HG02852 (cell line): ENCODE results near the gene PTRH1.

Experiments
- ATAC-seq: cut with Tn5 transposase; IDR thresholded peaks from one replicate; pipeline ENCODE4 v1.9.1; 2021; ENCODE audit warnings: mild to moderate bottlenecking, moderate library complexity; ENCODE audit not compliant: unreplicated experiment

PTRH1 gene

DNA sequence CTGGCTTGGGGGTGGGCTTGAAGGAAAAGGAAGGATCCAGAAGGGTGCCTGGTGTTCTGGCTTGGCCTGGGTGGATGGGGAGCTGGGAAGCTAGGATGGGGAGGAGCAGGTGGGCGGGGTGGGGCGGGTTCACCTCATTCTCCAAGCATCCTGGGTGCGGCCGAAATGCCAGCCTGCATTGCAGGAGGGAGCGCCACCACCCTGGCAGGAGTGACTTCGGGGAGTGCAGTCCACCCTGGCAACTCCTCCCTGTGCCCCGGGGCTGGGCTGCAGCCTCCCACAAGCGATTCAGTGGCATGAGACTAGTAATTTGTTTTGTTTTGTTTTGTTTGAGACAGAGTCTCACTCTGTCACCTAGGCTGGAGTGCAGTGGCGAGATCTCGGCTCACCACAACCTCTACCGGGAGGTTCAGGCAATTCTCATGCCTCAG, 5.9 kb upstream of the PTRH1 start:
- no peak for ATAC-seq

DNA sequence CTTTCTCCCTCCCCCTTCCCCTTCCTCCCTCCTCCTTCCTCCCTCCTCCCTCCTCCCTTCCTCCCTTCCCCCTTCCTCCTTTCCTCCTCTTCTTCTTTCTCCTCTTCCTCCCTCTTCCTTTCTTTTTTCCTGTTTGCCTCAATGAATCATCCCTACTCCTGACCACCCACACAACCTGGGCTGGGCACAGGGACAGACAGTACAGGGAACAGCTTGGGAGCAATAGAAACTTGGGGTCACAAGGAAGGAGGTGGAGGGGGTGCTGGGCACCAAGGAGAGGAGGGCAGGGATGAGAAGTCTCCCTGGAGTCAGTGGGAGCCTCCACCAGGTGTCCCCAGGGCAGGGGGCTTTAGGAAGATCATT, 5.4 kb upstream of the PTRH1 start:
- ATAC-seq, result no peak

DNA sequence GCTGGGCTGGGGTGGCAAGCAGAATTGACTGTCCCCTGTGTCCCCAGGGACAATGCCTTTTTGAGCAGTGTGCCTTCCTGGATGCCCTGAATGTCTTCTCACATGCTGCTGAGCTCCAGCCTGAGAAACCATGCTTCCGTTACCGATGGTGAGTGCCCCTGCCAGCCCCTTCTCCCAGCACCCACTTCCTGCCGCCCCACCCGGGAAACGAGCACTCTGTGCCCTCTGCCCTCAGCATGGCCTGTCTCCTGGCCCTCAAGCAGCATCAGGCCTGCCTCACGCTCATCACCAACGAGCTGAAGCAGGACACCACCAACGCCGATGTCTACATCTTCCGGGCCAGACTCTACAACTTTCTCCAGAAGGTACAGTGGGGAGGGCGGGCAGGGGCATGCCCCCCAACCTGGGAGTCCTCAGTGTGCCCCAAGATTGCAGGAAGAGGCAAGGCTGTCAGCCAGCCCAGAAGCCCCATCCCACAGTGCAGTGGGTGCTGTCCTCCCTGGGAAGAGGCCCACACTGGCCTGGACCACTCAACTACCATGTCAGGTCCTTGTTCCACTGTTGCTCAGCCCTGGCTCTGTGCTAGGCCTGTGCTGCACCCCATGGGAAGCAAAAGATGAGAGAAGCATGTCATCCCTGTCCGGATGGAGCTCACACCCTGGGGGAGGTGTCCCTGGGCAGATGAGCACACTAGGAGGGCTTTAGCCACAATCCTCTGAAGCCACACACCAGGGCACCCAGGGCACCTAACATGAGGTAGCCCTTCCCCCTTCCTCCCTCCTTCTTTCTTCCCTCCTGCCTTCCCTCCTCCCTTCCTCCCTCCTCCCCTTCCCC, 4.8 kb upstream of the PTRH1 start:
- no peak for ATAC-seq

DNA sequence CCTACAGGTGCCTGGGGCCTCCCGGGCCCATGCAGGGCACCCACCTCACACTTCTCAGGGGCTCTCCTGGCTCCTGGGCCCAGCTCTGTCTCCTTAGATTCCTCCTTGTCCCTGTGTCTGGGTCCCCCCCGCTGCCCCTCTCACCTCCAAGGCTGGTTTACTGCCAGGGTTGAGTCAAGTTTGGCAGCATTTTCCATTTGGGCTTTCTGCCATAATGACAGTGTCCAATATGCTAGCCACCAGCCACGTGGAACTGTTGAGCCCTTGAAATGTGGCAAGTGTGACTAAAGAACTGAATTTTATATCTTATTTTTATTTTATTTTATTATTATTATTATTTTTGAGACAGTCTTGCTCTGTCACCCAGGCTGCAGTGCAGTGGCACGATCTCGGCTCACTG, 2.3 kb upstream of the PTRH1 start:
- no peak for ATAC-seq

DNA sequence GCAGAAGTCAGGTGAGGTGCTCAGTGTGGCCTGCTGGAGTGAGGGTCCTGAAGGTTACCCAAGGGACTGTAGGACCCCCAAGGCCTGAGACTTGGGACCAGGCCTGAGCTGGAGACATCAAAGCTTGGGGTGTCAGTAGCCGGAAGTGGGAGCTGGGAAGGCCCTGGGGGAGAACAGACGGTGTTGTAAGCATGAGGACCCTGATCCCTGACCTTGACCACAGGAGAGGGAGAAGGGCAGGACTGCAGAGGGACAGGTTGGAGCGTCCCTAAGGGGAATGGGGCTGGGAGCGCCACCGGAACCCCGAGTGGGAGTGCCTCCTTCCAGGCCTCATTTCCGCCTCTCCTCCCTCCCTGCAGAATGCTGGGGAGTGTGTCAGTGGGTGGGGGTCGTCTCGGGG, 949 bp upstream of the PTRH1 start:
- ATAC-seq, result no peak

DNA sequence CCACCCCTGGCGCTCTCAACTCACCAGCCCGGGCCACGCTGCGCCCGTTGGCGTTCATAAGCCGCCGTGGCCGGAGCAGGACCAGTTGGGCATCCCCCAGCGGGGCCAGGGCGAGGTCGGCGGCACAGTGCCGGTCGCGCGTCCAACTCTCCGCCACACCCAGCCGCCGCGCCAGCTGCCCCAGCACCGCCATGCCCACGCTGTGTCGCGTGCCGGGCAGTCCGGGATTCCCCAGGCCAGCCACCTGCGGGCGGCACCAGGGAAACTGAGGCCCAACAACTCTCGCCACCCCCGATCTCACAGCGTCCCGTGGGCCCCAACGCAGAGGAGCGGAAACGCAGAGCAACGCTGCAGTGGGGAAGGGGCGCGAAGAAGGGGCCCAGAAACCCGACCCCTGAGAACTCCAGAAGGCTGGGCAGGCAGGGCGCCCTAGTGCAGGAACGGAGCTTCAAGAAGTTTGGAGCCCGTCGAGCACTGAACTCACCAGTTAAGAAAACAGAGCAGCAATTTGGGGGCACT, 453 bp downstream of the PTRH1 start:
- peak; percentile 13 for ATAC-seq

DNA sequence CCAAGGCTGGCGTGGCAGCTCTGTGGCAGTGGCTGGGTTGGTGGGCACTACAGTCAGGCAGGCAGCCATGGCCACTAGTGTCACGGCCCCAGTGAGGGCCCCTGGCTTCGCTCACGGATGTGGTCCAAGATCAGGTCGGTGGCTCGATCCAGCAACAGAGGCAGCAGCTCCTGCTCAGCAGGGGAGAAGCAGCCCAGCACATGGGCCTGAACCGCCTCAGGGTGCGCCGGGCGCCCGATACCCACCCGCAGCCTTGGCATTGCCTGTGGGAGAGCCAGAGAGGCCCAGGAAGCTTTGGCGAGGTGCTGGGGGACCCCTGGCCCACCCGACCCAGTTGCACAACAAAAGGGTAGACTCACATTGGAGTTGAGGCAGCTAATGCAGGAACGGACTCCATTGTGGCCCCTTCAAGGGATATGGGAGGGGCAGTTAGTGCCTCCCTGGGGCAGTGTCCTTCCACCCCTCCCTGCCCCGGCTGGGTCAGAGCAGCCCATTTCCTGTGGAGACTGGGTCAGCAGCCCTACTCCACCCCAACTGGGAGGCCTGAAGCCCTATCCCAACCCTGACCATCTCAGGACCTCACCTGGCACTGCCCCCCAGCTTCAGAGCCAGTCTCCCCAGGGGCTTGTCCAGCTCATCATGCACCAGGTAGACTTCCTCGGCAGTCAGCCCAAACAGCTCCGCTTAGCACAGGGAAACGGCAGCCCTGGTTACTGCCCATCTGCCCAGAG, 1.3 kb downstream of the PTRH1 start:
- no peak for ATAC-seq

DNA sequence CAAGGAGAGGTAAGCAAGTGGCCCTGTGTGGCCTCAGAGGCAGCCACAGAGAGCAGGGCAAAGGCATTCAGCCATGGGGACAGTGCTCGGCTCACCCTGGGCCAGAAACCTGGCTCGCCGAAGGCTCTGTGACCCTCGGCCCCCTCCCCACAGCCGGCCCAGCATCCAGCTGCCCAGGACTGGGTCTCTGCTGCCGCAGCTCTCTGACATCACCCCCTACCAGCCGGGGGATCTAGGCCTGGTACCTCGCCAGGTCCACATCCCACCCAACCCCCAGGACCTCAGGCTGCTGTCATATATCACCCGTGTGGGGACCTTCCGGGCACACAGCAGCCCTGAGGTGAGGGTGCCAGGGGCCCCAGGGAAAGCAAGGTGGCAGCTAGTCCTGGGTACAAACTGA, 2.6 kb downstream of the PTRH1 start:
- ATAC-seq, result no peak

DNA sequence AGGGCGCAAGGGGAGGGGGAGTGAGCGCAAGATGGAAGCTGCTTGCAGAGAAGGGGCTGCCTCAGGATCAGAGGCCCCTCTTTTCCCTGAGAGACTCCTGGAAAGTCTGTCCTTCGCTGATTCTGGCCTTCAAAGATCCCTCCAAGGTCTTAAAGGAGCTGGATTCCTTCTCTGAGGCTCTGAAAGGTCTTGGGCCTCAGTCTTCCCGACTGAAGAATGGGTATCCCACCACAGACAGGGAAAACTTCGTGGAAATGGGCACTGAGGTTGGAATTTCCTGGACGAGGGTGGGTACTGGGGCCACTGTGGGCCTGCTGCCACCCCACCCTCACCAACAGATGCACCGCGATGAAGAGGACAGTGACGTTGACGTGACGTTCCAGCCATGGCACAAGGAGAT, 3.1 kb downstream of the PTRH1 start:
- no peak for ATAC-seq

DNA sequence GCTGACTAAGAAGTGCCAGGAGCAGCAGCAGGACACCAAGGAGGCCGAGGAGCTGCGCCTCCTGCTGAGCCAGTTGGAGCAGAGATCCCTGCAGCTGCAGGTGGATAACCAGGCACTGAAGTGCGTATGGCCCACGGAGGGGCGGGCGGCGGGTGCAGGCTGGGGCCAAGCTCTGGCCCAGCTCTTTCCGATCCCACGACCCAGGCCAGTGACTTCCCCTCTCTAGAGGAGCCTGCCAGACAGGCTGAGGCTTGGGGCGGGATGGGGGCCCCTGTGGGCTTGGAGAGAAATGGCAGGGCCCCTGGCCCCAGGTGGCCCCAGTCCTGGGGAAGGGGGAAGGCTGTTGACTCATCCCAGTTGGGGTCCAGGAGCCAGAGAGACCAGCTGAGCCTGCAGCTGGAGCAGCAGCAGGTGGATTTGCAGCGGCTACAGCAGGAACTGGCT, 3.6 kb downstream of the PTRH1 start:
- no peak for ATAC-seq

DNA sequence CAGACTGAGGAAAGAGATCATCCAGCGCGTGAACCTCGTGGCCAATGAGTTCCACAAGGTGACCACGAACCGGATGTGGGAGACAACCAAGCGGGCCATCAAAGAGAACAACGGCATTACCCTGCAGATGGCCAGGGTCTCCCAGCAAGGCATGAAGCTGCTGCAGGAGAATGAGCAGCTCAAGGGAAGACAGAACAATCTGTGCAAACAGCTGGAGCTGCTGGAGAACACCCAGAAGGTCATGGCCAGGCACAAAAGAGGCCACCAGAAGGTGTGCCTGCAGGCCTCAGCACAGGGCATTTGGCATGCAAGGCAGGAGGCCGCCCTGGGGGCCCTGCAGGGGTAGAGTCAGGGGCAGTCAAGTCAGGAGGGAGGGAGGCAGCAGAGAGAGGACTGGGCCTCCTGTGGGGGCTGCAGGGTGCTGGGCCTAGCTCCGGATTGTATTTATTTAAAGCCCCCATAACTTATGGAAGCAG, 4.2 kb downstream of the PTRH1 start:
- no peak for ATAC-seq

DNA sequence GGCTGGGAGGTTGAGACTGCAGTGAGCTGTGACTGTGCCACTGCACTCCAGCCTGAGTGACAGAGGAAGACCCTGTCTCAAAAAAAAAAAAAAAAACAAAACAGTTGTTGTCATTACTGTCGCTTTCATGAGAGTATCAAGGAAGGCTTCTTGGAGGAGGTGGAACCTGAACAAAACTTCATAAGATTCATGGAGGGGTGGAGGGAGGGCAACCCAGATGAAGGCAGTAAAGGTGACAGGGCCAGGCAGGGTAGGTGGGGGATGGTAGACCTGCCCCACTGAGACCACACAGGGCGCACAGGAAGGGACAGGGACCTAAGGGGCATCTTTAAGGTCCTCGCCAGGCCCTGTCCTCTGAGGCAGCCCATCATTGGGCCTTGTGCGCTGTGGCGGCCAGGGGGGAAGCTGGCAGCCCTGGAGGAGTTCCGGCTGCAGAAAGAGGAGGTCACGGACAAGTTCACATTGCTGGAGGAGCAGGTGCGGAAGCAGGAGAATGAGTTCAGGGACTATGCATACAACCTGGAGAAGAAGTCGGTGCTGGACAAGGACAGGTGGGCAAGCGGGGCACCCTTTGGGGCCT, 5.2 kb downstream of the PTRH1 start:
- ATAC-seq, result no peak

DNA sequence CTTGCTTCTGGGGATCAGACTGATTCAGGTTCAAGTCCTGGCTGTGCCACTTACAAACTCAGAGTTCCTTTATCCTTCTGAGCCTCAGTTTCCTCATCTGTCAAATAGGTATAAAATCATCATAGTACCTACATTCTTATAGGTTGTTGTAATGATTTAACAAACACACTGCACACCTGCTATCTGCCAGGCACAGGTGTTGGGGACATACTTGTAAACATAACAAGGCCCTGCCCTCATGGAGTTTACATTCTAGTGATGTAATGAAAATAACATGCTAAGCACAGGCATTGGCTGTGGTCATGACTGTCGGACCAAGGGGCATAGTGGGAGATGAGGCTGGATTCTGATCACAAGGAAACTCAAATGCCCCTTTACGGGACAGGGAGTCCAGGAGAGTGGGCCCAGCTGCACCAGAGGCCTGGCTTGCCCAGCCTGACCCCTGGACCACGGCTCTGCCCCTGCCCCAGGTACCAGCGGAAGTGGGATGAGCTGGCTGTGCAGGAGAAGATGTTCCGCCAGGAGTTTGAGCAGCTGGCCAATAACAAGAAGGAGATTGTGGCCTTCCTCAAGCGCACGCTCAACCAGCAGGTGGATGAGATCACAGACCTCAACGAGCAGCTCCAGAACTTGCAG, 6.4 kb downstream of the PTRH1 start:
- no peak for ATAC-seq

DNA sequence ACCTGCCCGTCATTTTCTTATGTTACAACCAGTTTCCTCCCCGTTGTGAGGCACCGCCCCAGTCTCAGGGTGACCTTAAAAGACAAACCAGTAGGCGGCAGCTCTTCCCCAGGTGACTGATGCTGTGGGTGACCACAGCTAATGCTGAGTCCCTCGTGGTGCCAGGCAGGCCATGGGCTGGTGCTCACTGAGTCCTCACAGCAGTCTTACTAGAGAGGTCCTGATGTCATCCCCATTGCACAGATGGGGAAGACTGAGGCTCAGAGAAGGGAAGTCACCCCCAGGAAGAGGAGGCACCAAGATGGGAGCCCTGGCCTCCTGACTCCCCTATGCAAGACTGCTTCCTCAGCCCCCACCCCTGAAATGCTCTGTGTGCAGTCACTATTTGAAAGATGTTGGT, 7.7 kb downstream of the PTRH1 start:
- no peak for ATAC-seq

DNA sequence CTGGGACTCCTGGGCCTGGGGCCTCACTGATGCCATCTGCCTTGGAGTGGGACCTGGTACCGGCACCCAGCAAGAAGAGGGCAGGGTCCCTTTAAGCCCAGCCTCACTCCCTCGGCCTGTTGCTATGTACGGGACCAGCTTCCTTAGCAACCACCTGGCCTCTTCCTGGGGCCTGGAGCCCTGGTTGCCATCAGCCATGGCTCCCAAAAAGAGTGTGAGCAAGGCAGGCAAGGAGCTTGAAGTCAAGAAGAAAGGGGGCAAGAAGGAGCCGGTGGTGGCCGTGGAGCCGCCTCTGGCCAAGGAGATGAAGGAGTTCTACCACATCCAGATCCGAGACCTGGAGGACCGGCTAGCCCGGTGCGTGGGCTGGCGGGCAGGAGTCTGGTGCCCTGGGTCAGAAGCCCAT, 8.6 kb downstream of the PTRH1 start, which contains the start of gene CFAP157:
Gene CFAP157, plus strand, starts transcription at position 153 of the 406 bp plus-strand sequence. Its CDS starts 44 bp downstream, at position 197.
- ATAC-seq, result no peak

DNA sequence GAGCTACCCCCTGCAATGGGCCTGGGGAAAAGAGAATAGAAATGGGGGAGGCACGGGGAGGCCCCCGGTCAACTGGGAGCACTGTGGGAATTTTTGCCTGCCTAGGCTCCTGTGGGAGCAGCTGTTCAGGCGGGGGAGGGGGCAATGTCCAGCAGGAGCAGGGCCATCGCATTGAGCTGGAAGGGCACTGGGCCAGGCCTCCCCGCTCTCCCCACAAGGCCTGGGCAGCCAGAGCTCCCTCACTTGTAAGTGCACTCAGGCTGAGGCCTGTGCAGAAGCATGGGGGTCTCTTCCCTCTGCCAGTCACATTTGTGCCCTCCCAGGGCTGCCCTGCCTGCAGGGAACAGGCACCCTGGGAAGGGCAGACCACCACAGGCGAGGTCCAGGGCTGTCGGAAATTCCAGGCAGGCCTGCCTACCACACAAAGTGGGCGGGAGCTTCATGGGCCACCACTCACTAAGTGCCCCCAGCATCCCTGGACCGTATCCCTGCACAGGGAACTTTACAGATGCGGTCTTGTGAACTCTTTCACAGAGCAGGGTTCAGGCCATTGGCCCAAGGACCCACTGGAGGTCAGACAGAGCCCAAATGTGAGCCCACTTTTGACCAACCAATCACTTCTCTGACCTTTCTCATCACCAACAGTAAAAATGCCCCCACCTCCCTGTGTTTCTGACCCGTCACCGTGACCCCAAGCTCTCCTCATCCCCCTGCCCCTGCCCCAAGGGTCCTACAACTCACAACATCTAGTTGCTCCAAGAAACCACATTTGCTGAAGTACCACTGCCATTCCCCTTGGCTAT, 9.7 kb downstream of the PTRH1 start:
- no peak for ATAC-seq

DNA sequence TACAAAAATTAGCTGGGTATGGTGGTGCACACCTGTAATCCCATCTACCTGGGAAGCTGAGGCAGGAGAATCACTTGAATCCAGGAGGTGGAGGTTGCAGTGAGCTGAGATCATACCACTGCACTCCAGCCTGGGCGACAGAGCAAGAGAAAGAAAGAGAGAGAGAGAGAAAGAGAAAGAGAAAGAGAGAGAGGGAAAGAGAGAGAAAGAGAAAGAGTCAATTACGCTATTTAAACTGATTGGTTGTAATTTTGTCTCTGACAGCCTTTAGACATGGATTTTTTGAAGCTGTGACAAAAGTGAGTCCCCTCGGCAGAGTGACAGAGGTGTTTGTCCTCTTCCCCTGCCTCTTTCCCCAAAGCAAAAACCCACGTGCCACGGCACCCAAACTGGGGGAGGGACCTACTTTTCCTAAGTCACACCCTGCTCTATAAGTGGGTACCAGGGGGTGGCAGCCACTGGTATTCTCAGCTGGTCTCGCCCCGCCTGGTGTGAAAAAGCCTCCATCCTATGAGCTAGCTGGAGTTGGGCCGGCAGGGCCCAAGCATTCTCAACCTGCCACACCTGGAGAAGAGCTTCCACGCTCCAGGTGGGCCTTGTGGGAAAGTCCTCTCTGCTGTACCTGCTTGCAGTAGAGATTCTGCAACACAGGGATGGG, 12.0 kb downstream of the PTRH1 start:
- no peak for ATAC-seq

DNA sequence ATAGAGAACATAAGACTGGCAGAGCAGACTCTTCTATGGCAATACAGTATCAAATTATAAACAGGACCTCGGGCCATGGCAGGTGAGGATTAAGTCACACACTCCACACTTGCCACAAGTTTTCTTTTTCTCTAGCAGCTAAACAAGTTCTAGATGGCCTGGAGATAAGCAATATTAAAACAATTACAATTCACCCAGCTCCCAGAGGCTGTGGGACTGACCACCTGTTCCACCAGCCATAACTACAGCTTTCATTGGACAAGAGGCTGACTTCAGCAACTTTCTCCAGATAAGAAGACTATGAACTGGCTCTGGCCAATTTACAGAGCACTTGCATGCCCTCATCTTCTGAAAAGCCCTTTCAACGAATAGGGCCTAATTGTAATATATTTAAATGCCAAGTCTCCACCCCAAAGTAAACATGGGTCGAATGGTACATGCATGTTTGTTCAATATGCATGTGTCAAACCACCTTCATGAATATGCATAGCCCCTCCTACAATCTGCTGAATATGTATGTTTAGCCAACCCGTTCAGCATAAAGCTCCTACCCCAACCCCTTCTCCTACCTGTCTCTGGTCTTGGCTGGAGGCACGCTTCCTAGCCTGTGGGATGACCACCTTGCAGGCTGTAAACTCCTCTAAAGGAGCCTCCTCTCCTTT, 14.7 kb downstream of the PTRH1 start:
- ATAC-seq, result no peak

DNA sequence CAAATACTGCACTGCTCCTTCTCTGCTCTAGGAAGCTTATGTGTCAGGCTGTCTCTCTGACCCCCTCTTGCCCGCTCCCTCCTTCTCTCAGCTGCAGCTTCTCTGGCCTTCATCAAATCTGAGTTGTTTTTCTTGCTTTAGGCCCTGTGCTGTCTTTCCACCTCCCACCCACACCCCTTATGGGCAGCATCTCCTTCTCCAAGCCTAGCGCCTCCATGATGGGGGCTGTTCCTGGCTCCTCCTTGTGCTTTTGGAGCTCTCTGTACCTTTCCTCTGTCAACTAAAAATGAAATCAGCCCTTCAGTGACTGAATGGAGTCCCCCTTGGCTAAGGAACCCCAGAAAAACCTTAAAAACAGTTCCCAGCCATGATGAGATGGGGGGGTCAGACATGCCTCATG, 15.3 kb downstream of the PTRH1 start:
- no peak for ATAC-seq
